ENCODE results near the gene ADAMTS12. TPM values are rescaled to one million over a fixed set of nuclear protein-coding genes. Genes with fewer than 3 reads are reported as not detected.

The ADAMTS12 gene
- total RNA-seq, 1 experiment from 2014 or later = 6.2 TPM

GRCh38 chr5:33931136-33931535 lies 39.3 kb upstream of the ADAMTS12 start:
- no peak for TF ChIP-seq CTCF (conservative IDR thresholded peaks at IDR 0.05)
- Mint-ChIP-seq H3K27ac (peak overlapping the region in 2 of 3 experiments; percentile 53 to 79; a peak in 2 of 7 replicates), H3K4me1 (peaks cover 49 to 52% of the 10 kb centered on the region in 2 experiments), H3K9me3 (no peaks in the 10 kb centered on the region), H3K36me3 (ENCODE audit: insufficient read depth in 1 of 3, low read depth in 3 of 3) (no peaks in the 10 kb centered on the region; a peak in 1 of 7 replicates), H3K4me3 (no peak overlapping the region; a peak in 1 of 5 replicates), H3K27me3 (ENCODE audit: low read depth) (peaks cover 9% of the 10 kb centered on the region)
- no peak overlapping the region for H2AFZ ChIP-seq (ENCODE audit: low read length)
- no peak overlapping the region for H3K4ac ChIP-seq (ENCODE audit: low read depth, low read length)
- no peak overlapping the region for H2BK12ac ChIP-seq (ENCODE audit: insufficient read length, low read depth, low read length)
- WGBS (ENCODE audit: extremely low coverage, insufficient read length, low lambda C conversion rate) = no CpG with 5 or more reads among the region's 5 CpGs
- no peak overlapping the region for H3K4me2 ChIP-seq (ENCODE audit: insufficient read depth, insufficient read length, low read length)
- H2AK5ac ChIP-seq (ENCODE audit: insufficient read length, low read length) = no peak overlapping the region
- H2BK5ac ChIP-seq (ENCODE audit: insufficient read length, low read length) = no peak overlapping the region
- H4K5ac ChIP-seq (ENCODE audit: insufficient read length, low read depth, low read length) = no peak overlapping the region
- no peak overlapping the region for H2BK15ac ChIP-seq (ENCODE audit: low read depth, low read length)
- H3K4me1 ChIP-seq (ENCODE audit: insufficient read depth, low read length) = peaks cover 7% of the 10 kb centered on the region; the same call in 1 of the 2 replicates
- no peak overlapping the region for H3K9ac ChIP-seq (ENCODE audit: extremely low read depth, insufficient read length, low read length)
- no peak overlapping the region for H3K27ac ChIP-seq (ENCODE audit: insufficient read length, low read depth, low read length)
- no peak overlapping the region for H3K56ac ChIP-seq (ENCODE audit: insufficient read length, low read depth, low read length)
- no peak overlapping the region for H2BK120ac ChIP-seq (ENCODE audit: low read depth, low read length, poor library complexity, severe bottlenecking)
- no peaks in the 10 kb centered on the region for H3K79me2 ChIP-seq (ENCODE audit: insufficient read depth, low read length)
- H3K79me1 ChIP-seq (ENCODE audit: insufficient read depth, low read depth, low read length, poor library complexity, severe bottlenecking) = no peaks in the 10 kb centered on the region
- H3K18ac ChIP-seq (ENCODE audit: insufficient read length, low read depth, low read length) = no peak overlapping the region
- no peak overlapping the region for H4K8ac ChIP-seq (replicated peaks; ENCODE audit: insufficient read length, low read depth, low read length)
- H4K20me1 ChIP-seq (ENCODE audit: control insufficient read depth, insufficient read depth, insufficient read length) = no peaks in the 10 kb centered on the region
- H3K14ac ChIP-seq (ENCODE audit: insufficient read depth, low read length) = no peak overlapping the region
- no peaks in the 10 kb centered on the region for H3K9me3 ChIP-seq (ENCODE audit: control insufficient read depth, low read depth, low read length)
- no peak overlapping the region for H3T11ph ChIP-seq (ENCODE audit: low read length)
- DNase-seq = no peak
- H4K91ac ChIP-seq (ENCODE audit: insufficient read length, low read depth, low read length) = no peak overlapping the region
- H3K27me3 ChIP-seq (ENCODE audit: insufficient read depth, low read length) = peaks cover 4% of the 10 kb centered on the region; the same call in 1 of the 2 replicates
- H3K23ac ChIP-seq (ENCODE audit: insufficient read length, low read depth, low read length) = no peak overlapping the region
- no peak overlapping the region for H2BK20ac ChIP-seq (ENCODE audit: low read depth, low read length, poor library complexity, severe bottlenecking)
- peaks cover 5% of the 10 kb centered on the region for H3K23me2 ChIP-seq (ENCODE audit: insufficient read length, low read depth, low read length, poor library complexity, severe bottlenecking)

All from H9 (cell line).